Endothelial cell of umbilical vein (primary cell): ENCODE results near the gene UBE2Q2. TPM values are rescaled to one million over a fixed set of nuclear protein-coding genes. Genes with fewer than 3 reads are reported as not detected.

Source experiments
- BruUV-seq: library from RNA; stranded (reverse); fragments of 400-500 nt; replicated peaks from 2 replicates; lab custom pipeline; 2021; lab: Mats Ljungman, UMichigan
- CTCF ChIA-PET: fragments of 300-600, 350-600 bp; sonication (Branson Sonifier 250); formaldehyde crosslinking; loops from one replicate; lab custom pipeline; 2021; ENCODE audit warnings: antibody characterized with exemption, inconsistent platforms; lab: Charles Lee
- POLR2A ChIA-PET: fragments of 300-600, 350-600 bp; sonication (Branson Sonifier 250); formaldehyde crosslinking; loops from one replicate; lab custom pipeline; 2021; ENCODE audit warnings: antibody characterized with exemption, inconsistent platforms; lab: Charles Lee
- DNase-seq: peaks from one replicate; pipeline ENCODE4 v3.0.0-alpha.2; 2011; ENCODE audit warnings: low read depth, low spot score
- FAIRE-seq: peaks from 2 replicates; lab custom pipeline; 2011; peaks lifted over from hg19 to GRCh38; lab: Jason Lieb, UNC
- H2AFZ ChIP-seq: 2 replicates; pipeline ENCODE4 v1.6.0; 2012; ENCODE audit warnings: low read depth, low read length, control low read depth, inconsistent platforms
- H3K27ac ChIP-seq: 2 replicates; pipeline ENCODE4 v1.5.1; 2011; ENCODE audit warnings: low read depth, mild to moderate bottlenecking, control low read depth, low read length, moderate library complexity; ENCODE audit not compliant: insufficient read depth
- H3K27me3 ChIP-seq, 2 experiments: 2 replicates each; pipeline versions ENCODE4 v1.6.0 to v1.6.1; 2011; ENCODE audit warnings: low read length in 2 of 2, mixed read lengths in 1 of 2; ENCODE audit not compliant: control insufficient read depth in 2 of 2, insufficient read depth in 2 of 2
- H3K36me3 ChIP-seq, 2 experiments: 2 replicates in 1 of 2; 3 replicates in 1 of 2; pipeline ENCODE4 v1.5.1; 2011; ENCODE audit warnings: low read length in 2 of 2, mild to moderate bottlenecking in 1 of 2, moderate library complexity in 1 of 2; ENCODE audit not compliant: control insufficient read depth in 2 of 2, insufficient read depth in 2 of 2; ENCODE audit errors: extremely low read depth in 1 of 2
- H3K4me1 ChIP-seq: 3 replicates; pipeline ENCODE4 v1.5.1; 2011; ENCODE audit warnings: mild to moderate bottlenecking, low read length; ENCODE audit not compliant: control insufficient read depth, insufficient read depth; ENCODE audit errors: extremely low read depth
- H3K4me2 ChIP-seq: 2 replicates; pipeline ENCODE4 v1.6.1; 2011; ENCODE audit warnings: low read length, control low read depth, mixed read lengths; ENCODE audit not compliant: insufficient read depth
- H3K4me3 ChIP-seq, 3 experiments: fragments of 200-600 bp in 1 of 3; sonication (generic), shearing (Covaris generic) in 1 of 3; replicated peaks in 1 of 3; 2 replicates each; pipeline ENCODE4 v1.5.1; 2011 to 2016; ENCODE audit warnings: control low read depth in 3 of 3, low read length in 3 of 3, mild to moderate bottlenecking in 2 of 3, inconsistent platforms in 1 of 3, low read depth in 1 of 3, moderate library complexity in 1 of 3; ENCODE audit not compliant: insufficient read depth in 1 of 3
- H3K79me2 ChIP-seq: 2 replicates; pipeline ENCODE4 v1.6.0; 2012; ENCODE audit warnings: low read length, inconsistent platforms; ENCODE audit not compliant: control insufficient read depth, insufficient read depth
- H3K9ac ChIP-seq: replicated peaks from 2 replicates; pipeline ENCODE3; 2011; ENCODE audit warnings: low read length, control low read depth; ENCODE audit not compliant: insufficient read depth; ENCODE audit errors: extremely low read depth
- H3K9me1 ChIP-seq: replicated peaks from 3 replicates; pipeline ENCODE4 v1.6.0; 2011; ENCODE audit warnings: mild to moderate bottlenecking, low read length; ENCODE audit not compliant: control insufficient read depth, insufficient read depth; ENCODE audit errors: extremely low read depth
- H3K9me3 ChIP-seq: replicated peaks from 2 replicates; pipeline ENCODE4 v1.5.1; 2012; ENCODE audit warnings: low read length, inconsistent platforms; ENCODE audit not compliant: control insufficient read depth, insufficient read depth
- H4K20me1 ChIP-seq: replicated peaks from 2 replicates; pipeline ENCODE3; 2011; ENCODE audit warnings: mild to moderate bottlenecking, low read length; ENCODE audit not compliant: control insufficient read depth, insufficient read depth; ENCODE audit errors: extremely low read depth
- CTCF ChIP-seq, 2 donors: IDR thresholded peaks; 1 replicate in 1 of 2; 2 replicates in 1 of 2; pipeline ENCODE4 v1.5.1; 2011; ENCODE audit warnings: low read length in 2 of 2, mild to moderate bottlenecking in 2 of 2, moderate library complexity in 2 of 2, control low read depth in 1 of 2, inconsistent platforms in 1 of 2, low read depth in 1 of 2; ENCODE audit not compliant: insufficient read depth in 1 of 2; ENCODE audit errors: extremely low read depth in 1 of 2
- EZH2 ChIP-seq: IDR thresholded peaks from 2 replicates; pipeline ENCODE4 v1.6.1; 2012; ENCODE audit warnings: borderline replicate concordance, low read depth, mild to moderate bottlenecking, moderate library complexity, low read length, inconsistent platforms; ENCODE audit not compliant: severe bottlenecking
- FOS ChIP-seq: IDR thresholded peaks from 2 replicates; pipeline ENCODE4 v1.6.1; 2011; ENCODE audit warnings: mild to moderate bottlenecking, low read length, moderate library complexity, borderline replicate concordance; ENCODE audit not compliant: insufficient read depth
- MAX ChIP-seq: IDR thresholded peaks from 2 replicates; pipeline ENCODE4 v1.6.1; 2011; ENCODE audit not compliant: insufficient read depth, insufficient read length
- MYC ChIP-seq: IDR thresholded peaks from one replicate; pipeline ENCODE4 v1.6.1; 2011; ENCODE audit warnings: mild to moderate bottlenecking, low read depth, low read length
- POLR2A ChIP-seq: IDR thresholded peaks from 2 replicates; pipeline ENCODE4 v1.6.1; 2012; ENCODE audit warnings: low read depth, mild to moderate bottlenecking, control low read depth, low read length
- POLR2AphosphoS5 ChIP-seq: IDR thresholded peaks from 2 replicates; pipeline ENCODE4 v1.6.1; 2012; ENCODE audit warnings: low read depth, mild to moderate bottlenecking, control low read depth, low read length, moderate library complexity; ENCODE audit not compliant: insufficient read depth
- dilution Hi-C: fragments of 300-500 bp; cut with MboI; formaldehyde crosslinking; loops from one replicate; pipeline ENCODE4 v1.15.0; 2019; ENCODE audit warnings: low sequenced_read_pairs; ENCODE audit not compliant: extremely low pct_ligation_motif_present
- intact Hi-C: fragments of 100-400 bp; cut with micrococcal nuclease; formaldehyde crosslinking; loops from one replicate; pipeline ENCODE4 v1.10.0; 2022
- polyA plus RNA-seq, 4 experiments: library from polyadenylated mRNA; depleted of rRNA in 3 of 4; stranded (reverse) in 3 of 4; unstranded in 1 of 4; fragments of >200 nt; gene quantifications; 2 replicates each; pipeline versions ENCODE4 v1.2.1 to v1.2.3, GENCODE V29; 2011 to 2012; ENCODE audit warnings: missing spikeins in 1 of 4
- total RNA-seq: library from RNA; stranded (reverse); gene quantifications from 2 replicates; pipeline ENCODE4 v1.2.3, GENCODE V29; 2021

The UBE2Q2 gene
- total and polyA plus RNA-seq, 2 donors (not counting 3 experiments of a cell fraction or from before 2014, with no cell fraction given): 12.9 to 32.8 TPM

- H3K27ac ChIP-seq: no peak overlapping the region
- no peaks in the 10 kb centered on the region for H3K36me3 ChIP-seq
- peaks cover 6 to 10% of the 10 kb centered on the region in 2 experiments for H3K27me3 ChIP-seq
- H3K9ac ChIP-seq: no peak overlapping the region
- no peak overlapping the region for H3K4me2 ChIP-seq
- no TSS peak for BruUV-seq
- dilution Hi-C loops: no loop called here
- intact Hi-C loops: no loop called here
- H3K4me3 ChIP-seq: no peak overlapping the region
- ChIA-PET CTCF (interaction anchor here (0.8 to 4.1 kb wide), 3 partner anchors 9 to 328 kb away, joined by 3 to 80 read pairs (median 5); no protein-coding TSS in a partner anchor), POLR2A (no interaction called here)
- no peaks in the 10 kb centered on the region for H3K79me2 ChIP-seq
- H4K20me1 ChIP-seq: no peaks in the 10 kb centered on the region
- no peaks in the 10 kb centered on the region for H3K9me1 ChIP-seq
- no peak for TF ChIP-seq POLR2A
- TF ChIP-seq FOS: no peak
- no peak for TF ChIP-seq EZH2
- no peak for TF ChIP-seq CTCF (IDR thresholded peaks at IDR 0.05; ENCODE audit: extremely low read depth in 1 of 2, insufficient read depth in 1 of 2, low read depth in 1 of 2, low read length in 2 of 2)
- no peak for TF ChIP-seq POLR2AphosphoS5
- TF ChIP-seq MYC: no peak
- TF ChIP-seq MAX: no peak
- H3K9me3 ChIP-seq: no peaks in the 10 kb centered on the region
- no peak for FAIRE-seq
- no peak overlapping the region for H2AFZ ChIP-seq
- H3K4me1 ChIP-seq: no peaks in the 10 kb centered on the region
- no peak for DNase-seq
Measured at GRCh38 chr15:75811626-75812025, 31.6 kb upstream of the UBE2Q2 start.
